ENCODE measurements around the gene GOLGA8T. TPM values are rescaled to one million over a fixed set of nuclear protein-coding genes. Genes with fewer than 3 reads are reported as not detected.
"Not testable (repeated sequence)": the region's sequence is repeated elsewhere in the genome, so short reads cannot be mapped to it uniquely, and the experiment has no call there.

Gene GOLGA8T
- total and polyA plus RNA-seq, 2 of the 8 experiments (the other 6 are each of a cell fraction or from before 2014, with no cell fraction given) = 0.03 to 1.0 TPM

DNA sequence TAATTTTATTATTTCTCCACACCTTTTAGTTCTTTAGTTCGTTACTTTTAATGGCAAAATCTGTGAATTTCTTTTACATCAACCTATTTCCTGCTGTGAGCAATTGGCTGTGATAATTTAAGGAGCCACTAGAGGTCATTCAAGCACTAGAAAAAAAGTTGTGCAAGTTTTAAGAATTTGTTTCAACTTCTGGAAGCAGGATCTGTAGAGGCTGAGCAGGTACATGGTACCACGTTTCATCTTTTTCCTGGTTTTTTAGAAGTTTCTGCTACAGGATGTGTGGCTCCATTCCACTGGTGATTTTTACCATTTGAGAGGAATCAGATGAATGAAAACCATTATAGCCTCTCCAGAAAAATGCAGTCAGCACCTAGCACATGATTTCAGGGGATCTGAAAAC, 4.8 kb upstream of the GOLGA8T start:
- DNase-seq (ENCODE audit: low read depth in 1 of 2, low spot score in 2 of 2); H3K4me1 ChIP-seq (replicated peaks in 1 of 4; ENCODE audit: control insufficient read depth in 3 of 4, insufficient read depth in 4 of 4, low read length in 3 of 4); H4K5ac ChIP-seq (ENCODE audit: insufficient read length, low read depth, low read length); H3K14ac ChIP-seq (ENCODE audit: insufficient read length); H2BK120ac ChIP-seq (replicated peaks; ENCODE audit: low read depth, low read length); H3K4me3 ChIP-seq (ENCODE audit: extremely low read depth in 1 of 4, insufficient read depth in 2 of 4, low read depth in 3 of 4, low read length in 4 of 4); H3K36me3 ChIP-seq (ENCODE audit: control insufficient read depth in 2 of 4, insufficient read depth in 4 of 4, low read length in 3 of 4); H3K27me3 ChIP-seq (replicated peaks in 1 of 4; ENCODE audit: control insufficient read depth in 3 of 4, extremely low read depth in 1 of 4, insufficient read depth in 3 of 4, low read length in 3 of 4); H3K18ac ChIP-seq (ENCODE audit: extremely low read depth, low read length); H3K4me2 ChIP-seq (ENCODE audit: insufficient read depth in 1 of 2, low read depth in 2 of 2, low read length in 2 of 2); H3K79me1 ChIP-seq (ENCODE audit: low read depth, low read length); H2BK5ac ChIP-seq (ENCODE audit: low read depth, low read length); H2BK15ac ChIP-seq (ENCODE audit: low read length); H2AK5ac ChIP-seq (ENCODE audit: low read depth, low read length); H4K8ac ChIP-seq (ENCODE audit: extremely low read depth, insufficient read depth, low read length); H3K23ac ChIP-seq (ENCODE audit: insufficient read length); H2BK20ac ChIP-seq (ENCODE audit: low read length); H3K56ac ChIP-seq (replicated peaks; ENCODE audit: insufficient read length, low read depth, low read length); H2BK12ac ChIP-seq (ENCODE audit: low read depth, low read length); H4K91ac ChIP-seq (replicated peaks; ENCODE audit: insufficient read length, low read length); H2AFZ ChIP-seq (ENCODE audit: low read length); FAIRE-seq; H3K9me3 ChIP-seq (ENCODE audit: insufficient read depth in 2 of 2, low read depth in 1 of 2, low read length in 1 of 2); H3K27ac ChIP-seq (ENCODE audit: low read depth, low read length); H3K4ac ChIP-seq (replicated peaks; ENCODE audit: insufficient read length, low read depth, low read length); POLR2A ChIA-PET (ENCODE audit: partially characterized antibody); H3K79me2 ChIP-seq (ENCODE audit: control insufficient read depth in 1 of 2, insufficient read depth in 2 of 2, low read length in 2 of 2); CTCF ChIA-PET (ENCODE audit: partially characterized antibody); H3K9ac ChIP-seq (replicated peaks in 1 of 4; ENCODE audit: extremely low read depth in 1 of 4, low read depth in 3 of 4, low read length in 3 of 4); H4K20me1 ChIP-seq (replicated peaks in 1 of 2; ENCODE audit: control insufficient read depth in 1 of 2, insufficient read depth in 2 of 2, low read length in 2 of 2); H3K23me2 ChIP-seq (ENCODE audit: low read depth, low read length): not testable (repeated sequence)
- TF ChIP-seq RAD21 (IDR thresholded peaks at IDR 0.05 in 1 of 2, conservative IDR thresholded peaks at IDR 0.05 in 1 of 2; ENCODE audit: low read depth in 2 of 2, low read length in 2 of 2) = 0 out of 4 replicates have a peak, but pooled peaks of 1 of the 2 experiments have one; percentile 1
- 40% methylated on average over 1 of the region's 2 CpGs; no CpG with 5 or more reads in 1 of the 2 experiments for WGBS, 2 experiments (ENCODE audit: extremely low coverage in 1 of 2, insufficient coverage in 1 of 2, insufficient read length in 1 of 2, insufficient replicate concordance in 2 of 2, low coverage in 1 of 2, low lambda C conversion rate in 2 of 2, missing lambda C conversion rate in 1 of 2)

GRCh38 chr15:30143246-30143645, 8.4 kb downstream of the GOLGA8T start:
- FAIRE-seq; H2BK20ac ChIP-seq (ENCODE audit: low read length); H3K9me3 ChIP-seq (ENCODE audit: insufficient read depth in 2 of 2, low read depth in 1 of 2, low read length in 1 of 2); H3K27me3 ChIP-seq (replicated peaks in 1 of 4; ENCODE audit: control insufficient read depth in 3 of 4, extremely low read depth in 1 of 4, insufficient read depth in 3 of 4, low read length in 3 of 4); H2AK5ac ChIP-seq (ENCODE audit: low read depth, low read length); H3K27ac ChIP-seq (ENCODE audit: low read depth, low read length); H3K23ac ChIP-seq (ENCODE audit: insufficient read length); POLR2A ChIA-PET (ENCODE audit: partially characterized antibody); H3K4me1 ChIP-seq (replicated peaks in 1 of 4; ENCODE audit: control insufficient read depth in 3 of 4, insufficient read depth in 4 of 4, low read length in 3 of 4); H3K4me3 ChIP-seq (ENCODE audit: extremely low read depth in 1 of 4, insufficient read depth in 2 of 4, low read depth in 3 of 4, low read length in 4 of 4); H4K5ac ChIP-seq (ENCODE audit: insufficient read length, low read depth, low read length); H4K91ac ChIP-seq (replicated peaks; ENCODE audit: insufficient read length, low read length); H2BK12ac ChIP-seq (ENCODE audit: low read depth, low read length); H3K9ac ChIP-seq (replicated peaks in 1 of 4; ENCODE audit: extremely low read depth in 1 of 4, low read depth in 3 of 4, low read length in 3 of 4); H3K4ac ChIP-seq (replicated peaks; ENCODE audit: insufficient read length, low read depth, low read length); H3K23me2 ChIP-seq (ENCODE audit: low read depth, low read length); H2AFZ ChIP-seq (ENCODE audit: low read length); H2BK5ac ChIP-seq (ENCODE audit: low read depth, low read length); H3K79me2 ChIP-seq (ENCODE audit: control insufficient read depth in 1 of 2, insufficient read depth in 2 of 2, low read length in 2 of 2); H2BK15ac ChIP-seq (ENCODE audit: low read length); H3K79me1 ChIP-seq (ENCODE audit: low read depth, low read length); H3K18ac ChIP-seq (ENCODE audit: extremely low read depth, low read length); H3K4me2 ChIP-seq (ENCODE audit: insufficient read depth in 1 of 2, low read depth in 2 of 2, low read length in 2 of 2); CTCF ChIA-PET (ENCODE audit: partially characterized antibody); H3K56ac ChIP-seq (replicated peaks; ENCODE audit: insufficient read length, low read depth, low read length); H3K36me3 ChIP-seq (ENCODE audit: control insufficient read depth in 2 of 4, insufficient read depth in 4 of 4, low read length in 3 of 4); H4K20me1 ChIP-seq (replicated peaks in 1 of 2; ENCODE audit: control insufficient read depth in 1 of 2, insufficient read depth in 2 of 2, low read length in 2 of 2); H2BK120ac ChIP-seq (replicated peaks; ENCODE audit: low read depth, low read length); H3K14ac ChIP-seq (ENCODE audit: insufficient read length); H4K8ac ChIP-seq (ENCODE audit: extremely low read depth, insufficient read depth, low read length): not testable (repeated sequence)
- peak in 1 of 2 experiments; percentile 53 for DNase-seq (ENCODE audit: low read depth in 1 of 2, low spot score in 2 of 2)
- WGBS, 2 experiments (ENCODE audit: extremely low coverage in 1 of 2, insufficient coverage in 1 of 2, insufficient read length in 1 of 2, insufficient replicate concordance in 2 of 2, low coverage in 1 of 2, low lambda C conversion rate in 2 of 2, missing lambda C conversion rate in 1 of 2) = 68% methylated on average over 3 of the region's 5 CpGs; no CpG with 5 or more reads in 1 of the 2 experiments
